ENCODE data around the gene IMP4.

GRCh38 chr2:130344578-130344977 lies 1.9 kb downstream of the IMP4 start:
- TF ChIP-seq CTCF (IDR thresholded peaks at IDR 0.05; ENCODE audit: poor library complexity, severe bottlenecking) (no peak), MXI1 (conservative IDR thresholded peaks at IDR 0.05; ENCODE audit: poor library complexity, severe bottlenecking) (no peak), EP300 (conservative IDR thresholded peaks at IDR 0.05; ENCODE audit: poor library complexity, severe bottlenecking) (no peak), REST (IDR thresholded peaks at IDR 0.05; ENCODE audit: borderline replicate concordance) (no peak), RAD21 (conservative IDR thresholded peaks at IDR 0.05) (no peak), EZH2 (IDR thresholded peaks at IDR 0.05; ENCODE audit: borderline replicate concordance, insufficient read depth, low read length, poor library complexity, severe bottlenecking) (no peak), SMC3 (conservative IDR thresholded peaks at IDR 0.05; ENCODE audit: poor library complexity) (no peak)

Measured in neural cell (in vitro differentiated cells).